Suppressor macrophage (primary cell): ENCODE data around the gene CAMK4.
A peak's percentile ranks its signal among the peaks of the same experiment; 100 is the strongest.

ENCODE experiments used
- DNase-seq, 4 experiments: peaks; one replicate each; pipeline ENCODE4 v3.0.0-alpha.2; 2020 to 2022

Gene CAMK4

DNA sequence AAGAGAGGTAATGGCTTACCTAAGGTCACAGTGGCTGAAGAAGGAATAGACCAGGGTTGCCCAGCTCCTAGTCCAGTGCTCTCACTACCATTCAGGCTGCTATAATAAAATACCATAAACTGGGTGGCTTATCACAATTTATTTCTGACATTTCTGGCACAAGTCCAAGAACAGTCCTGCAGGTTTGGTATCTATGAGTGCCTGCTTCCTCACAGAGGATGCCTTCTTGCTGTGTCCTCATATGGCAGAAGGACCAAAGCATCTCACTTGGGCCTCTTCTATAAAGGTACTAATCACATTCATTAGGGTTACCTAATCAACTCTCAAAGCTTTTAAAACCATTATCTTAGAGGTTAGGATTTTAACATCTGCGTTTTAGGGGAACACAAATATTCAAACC, 271.0 kb downstream of the CAMK4 start:
- no peak for DNase-seq

DNA sequence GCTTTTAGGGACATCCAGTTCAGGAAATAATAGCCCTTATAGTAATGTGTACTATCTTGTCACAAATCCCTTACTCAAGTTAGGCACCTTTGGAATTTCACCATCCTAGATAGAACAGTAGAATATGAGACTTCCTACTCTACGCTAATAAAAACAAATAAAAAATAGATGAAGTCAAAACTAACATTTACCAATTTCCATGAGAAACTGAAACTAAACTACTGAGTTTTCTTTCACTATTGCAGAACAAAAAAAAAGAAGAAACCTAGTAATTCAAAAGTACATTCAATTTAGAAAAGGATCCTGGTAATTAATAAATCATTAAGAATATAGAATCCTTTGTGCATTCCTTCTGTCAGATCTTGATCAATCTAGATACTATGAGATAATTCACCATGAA, 274.2 kb downstream of the CAMK4 start:
- no peak for DNase-seq

- DNase-seq, result no peak
These were observed 278.8 kb downstream of the CAMK4 start for GRCh38 chr5:111502956-111503355.

DNA sequence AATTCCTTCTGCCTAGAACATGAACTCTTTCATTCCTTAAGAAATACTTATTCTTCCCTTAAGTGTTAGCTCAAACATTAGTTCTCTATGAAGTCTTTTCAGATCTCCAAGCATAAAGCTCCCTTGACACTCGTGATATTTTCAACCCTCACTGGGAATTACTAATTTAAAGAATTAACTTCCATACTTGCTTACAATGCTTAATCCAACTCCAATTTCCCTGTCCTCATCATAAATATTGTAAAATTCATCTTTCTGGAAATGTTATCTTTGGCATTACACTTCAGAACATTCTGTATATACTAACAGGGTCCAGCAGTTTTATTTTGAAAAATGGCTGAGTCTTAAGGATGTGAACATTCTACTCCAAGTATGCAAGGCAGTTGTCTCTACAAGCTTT, 280.9 kb downstream of the CAMK4 start:
- DNase-seq, result no peak

DNA sequence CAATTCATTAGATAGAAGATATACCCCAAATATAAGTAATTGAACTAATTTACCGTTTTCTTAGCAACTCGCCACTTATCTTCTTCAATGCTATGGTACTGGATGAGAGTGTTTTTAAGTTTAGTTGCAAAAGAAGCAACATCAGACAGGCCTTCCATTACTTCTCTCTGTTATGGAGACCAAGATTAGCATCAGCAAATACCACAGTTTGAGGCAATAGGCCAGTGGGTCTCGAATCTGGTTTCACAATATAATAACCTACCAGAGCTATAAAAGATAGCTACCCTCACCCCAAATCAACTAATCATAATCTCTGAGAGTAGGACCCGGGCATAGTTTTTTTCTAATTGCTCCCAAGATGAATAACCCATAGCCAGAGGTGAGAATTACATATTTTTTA, 283.1 kb downstream of the CAMK4 start:
- DNase-seq, result no peak

DNA sequence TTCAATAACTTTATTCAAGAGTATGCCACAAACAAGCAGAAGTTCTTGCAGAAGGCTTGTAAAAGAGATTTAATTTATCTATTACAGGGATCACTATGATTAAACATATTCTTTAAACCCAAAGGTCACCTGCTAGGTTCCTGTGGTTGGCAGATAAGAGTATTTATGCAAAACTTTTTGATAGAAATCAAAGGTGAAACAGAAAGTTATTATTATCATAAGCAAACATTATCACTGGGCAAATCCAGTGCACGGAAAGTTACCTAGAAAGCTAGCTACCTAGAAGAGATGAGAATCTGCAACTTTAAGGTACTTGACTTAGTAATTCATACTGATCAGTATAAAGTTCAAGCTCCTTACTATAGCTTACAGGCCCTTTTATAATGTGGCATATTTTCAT, 284.9 kb downstream of the CAMK4 start:
- DNase-seq, result no peak

DNA sequence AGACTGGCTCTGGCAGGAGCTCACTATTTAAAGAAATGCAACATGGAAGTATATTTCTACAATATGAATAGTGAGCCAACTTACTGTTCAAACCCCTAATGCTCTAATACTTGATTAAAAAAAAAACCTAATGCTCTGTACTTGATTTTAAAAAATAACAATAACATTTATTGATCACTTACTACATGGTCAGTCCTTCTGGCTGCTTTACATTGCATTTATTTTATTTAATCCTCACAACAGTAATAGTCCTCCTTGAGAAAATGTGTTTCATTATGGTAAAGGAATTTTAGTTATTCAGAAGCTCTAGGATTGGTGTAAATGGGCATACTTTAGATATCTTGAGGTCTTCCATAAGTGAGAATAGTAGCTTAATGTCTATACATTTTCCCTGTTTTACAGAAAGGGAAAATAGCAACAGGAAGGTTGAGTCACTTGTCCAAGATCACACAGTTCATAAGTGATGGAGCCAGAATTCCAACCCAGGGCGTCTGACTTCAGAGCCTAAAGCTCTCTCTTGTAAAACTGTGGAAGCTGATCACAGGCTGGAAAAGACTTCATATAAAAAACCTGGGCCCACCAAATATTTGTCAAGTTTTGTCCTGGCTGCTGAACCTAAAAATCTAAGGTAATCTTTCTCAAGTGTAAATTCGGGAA, 287.1 kb downstream of the CAMK4 start:
- DNase-seq, result peak in 2 of 4 experiments; percentile 4 to 12

- peak; percentile 33 to 44 (median 40) for DNase-seq
These were observed 287.7 kb downstream of the CAMK4 start for GRCh38 chr5:111511831-111512374.

- DNase-seq, result peak; percentile 98 to 100 (median 99)
These were observed 288.4 kb downstream of the CAMK4 start, which contains the start of gene STARD4 for GRCh38 chr5:111512375-111513130. TSS of gene STARD4 (minus strand) at chr5:111512535. CDS start at chr5:111507433, 5,102 bp downstream.

GRCh38 chr5:111513131-111513520, 288.9 kb downstream of the CAMK4 start:
- peak in 2 of 4 experiments; percentile 80 to 85 for DNase-seq

GRCh38 chr5:111514087-111514486, 289.9 kb downstream of the CAMK4 start:
- no peak for DNase-seq

DNA sequence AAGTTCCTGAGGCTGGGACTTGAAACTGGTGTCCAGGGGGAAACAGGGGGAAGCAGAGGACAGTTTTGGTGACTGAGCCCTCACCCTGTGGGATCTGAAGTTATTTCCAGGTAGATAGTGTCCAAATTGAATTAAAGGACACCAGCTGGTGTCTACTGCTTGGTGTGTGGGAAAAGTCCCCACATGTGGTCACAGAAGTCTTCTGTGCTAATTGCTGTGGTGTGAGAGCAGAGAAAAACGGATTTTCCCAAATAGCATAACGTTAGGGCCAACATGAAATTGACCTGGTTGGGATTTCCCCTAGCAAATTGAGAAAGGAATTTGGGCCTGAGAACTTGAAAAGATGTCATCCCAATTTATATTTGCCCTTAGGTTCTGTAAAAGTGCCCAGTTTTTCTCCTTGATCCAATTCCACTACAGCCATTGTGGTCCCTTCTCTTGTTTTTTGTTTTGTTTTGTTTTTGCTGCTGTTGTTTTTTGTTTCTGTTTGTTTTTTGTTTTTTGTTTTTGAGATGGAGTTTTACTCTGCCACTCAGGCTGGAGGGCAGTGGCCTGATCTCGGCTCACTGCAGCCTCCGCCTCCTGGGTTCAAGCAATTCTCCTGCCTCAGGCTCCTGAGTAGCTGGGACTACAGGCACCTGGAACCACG, 293.8 kb downstream of the CAMK4 start:
- no peak for DNase-seq

DNA sequence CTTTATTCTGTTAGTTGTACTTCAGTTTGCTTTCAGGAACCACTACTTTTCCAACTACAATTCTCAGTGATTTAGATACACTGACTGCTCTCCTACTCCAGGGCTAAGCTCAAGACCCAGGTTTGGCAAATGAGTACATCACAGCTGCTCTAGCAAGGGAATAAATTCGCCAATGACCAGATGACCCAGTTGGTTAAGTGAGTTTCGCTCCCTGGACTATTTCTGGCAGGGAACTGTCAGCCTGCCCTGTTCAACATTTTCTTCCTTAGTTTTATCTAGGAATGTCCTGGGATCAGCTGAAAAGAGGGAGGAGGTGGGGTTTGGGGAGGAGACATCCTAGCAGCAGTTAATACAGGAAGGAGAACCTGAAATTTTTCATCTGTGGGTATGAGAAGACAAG, 294.6 kb downstream of the CAMK4 start:
- DNase-seq, result no peak

GRCh38 chr5:111520908-111521307, 296.7 kb downstream of the CAMK4 start:
- DNase-seq, result no peak

DNA sequence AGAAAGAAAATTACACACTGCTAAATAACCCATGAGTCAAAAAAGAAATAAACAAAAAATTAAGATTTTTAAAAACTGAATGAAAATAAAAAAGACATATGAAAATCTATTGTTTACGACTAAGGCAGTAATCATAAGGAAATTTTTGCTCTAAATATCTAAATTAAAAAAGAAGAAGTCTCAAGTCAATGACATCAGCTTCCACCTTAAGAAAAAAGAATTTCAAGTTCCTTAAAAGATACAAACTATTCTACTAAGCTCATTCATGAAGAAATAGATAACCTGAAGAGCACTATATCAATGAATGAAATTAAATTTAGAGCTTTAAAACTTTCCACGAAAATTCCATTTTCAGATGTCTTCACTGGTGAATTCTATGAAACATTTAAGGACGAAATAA, 303.9 kb downstream of the CAMK4 start:
- peak in 2 of 4 experiments; percentile 62 to 70 for DNase-seq

- DNase-seq, result peak; percentile 90 to 98 (median 95)
These were observed 306.1 kb downstream of the CAMK4 start for GRCh38 chr5:111530298-111530740.

GRCh38 chr5:111532886-111533582, 308.9 kb downstream of the CAMK4 start:
- peak in 2 of 4 experiments; percentile 37 to 40 for DNase-seq

GRCh38 chr5:111535879-111536549, 311.8 kb downstream of the CAMK4 start:
- no peak for DNase-seq

GRCh38 chr5:111537141-111538024, 313.2 kb downstream of the CAMK4 start:
- no peak for DNase-seq
